ENCODE results near the gene LYRM4. TPM values are rescaled to one million over a fixed set of nuclear protein-coding genes. Genes with fewer than 3 reads are reported as not detected.
A peak's percentile ranks its signal among the peaks of the same experiment; 100 is the strongest.

LYRM4 gene
- total RNA-seq, 1 experiment from 2014 or later = 37.0 TPM

DNA sequence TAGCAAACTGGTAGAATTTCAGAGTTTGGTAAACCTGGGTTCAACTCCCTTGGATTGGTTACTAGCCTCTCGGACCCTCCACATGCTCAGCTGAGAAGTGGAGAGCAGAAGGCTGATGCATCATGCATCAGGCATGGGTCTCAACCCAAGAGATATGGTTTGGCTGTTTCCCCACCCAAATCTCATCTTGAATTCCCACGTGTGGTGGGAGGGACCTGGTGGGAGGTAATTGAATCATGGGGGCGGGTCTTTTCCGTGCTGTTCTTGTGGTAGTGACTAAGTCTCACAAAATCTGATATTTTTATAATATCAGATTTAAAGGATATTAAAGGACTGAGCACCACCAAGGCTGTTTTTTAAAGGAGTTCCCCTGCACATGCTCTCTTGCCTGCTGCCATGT lies 100.5 kb downstream of the LYRM4 start:
- Histone ChIP-seq H3K4me3 (no peak overlapping the region), H3K9me3 (ENCODE audit: insufficient read depth, low read depth) (no peaks in the 10 kb centered on the region), H3K4me2 (peak overlapping the region; percentile 61; the same call in 1 of the 2 replicates), H3F3A (ENCODE audit: insufficient read depth, low read depth) (peaks cover 10% of the 10 kb centered on the region), H3K27me3 (ENCODE audit: insufficient read depth, low read depth) (no peaks in the 10 kb centered on the region), H3K4me1 (replicated peaks; ENCODE audit: insufficient read depth) (peaks cover 20% of the 10 kb centered on the region), H3K27ac (no peak overlapping the region), H4K20me1 (ENCODE audit: insufficient read depth) (no peaks in the 10 kb centered on the region), H3K9me2 (ENCODE audit: insufficient read depth) (no peaks in the 10 kb centered on the region), H2AFZ (no peak overlapping the region), H3K36me3 (ENCODE audit: low read depth) (no peaks in the 10 kb centered on the region), H3K79me2 (ENCODE audit: low read depth) (no peaks in the 10 kb centered on the region)
- intact Hi-C loops (cut with micrococcal nuclease; ENCODE audit: unreplicated experiment) = no loop called here
- TF ChIP-seq EZH2 (IDR thresholded peaks at IDR 0.05; ENCODE audit: low read depth) = no peak
- TF ChIP-seq, protein P1, sequence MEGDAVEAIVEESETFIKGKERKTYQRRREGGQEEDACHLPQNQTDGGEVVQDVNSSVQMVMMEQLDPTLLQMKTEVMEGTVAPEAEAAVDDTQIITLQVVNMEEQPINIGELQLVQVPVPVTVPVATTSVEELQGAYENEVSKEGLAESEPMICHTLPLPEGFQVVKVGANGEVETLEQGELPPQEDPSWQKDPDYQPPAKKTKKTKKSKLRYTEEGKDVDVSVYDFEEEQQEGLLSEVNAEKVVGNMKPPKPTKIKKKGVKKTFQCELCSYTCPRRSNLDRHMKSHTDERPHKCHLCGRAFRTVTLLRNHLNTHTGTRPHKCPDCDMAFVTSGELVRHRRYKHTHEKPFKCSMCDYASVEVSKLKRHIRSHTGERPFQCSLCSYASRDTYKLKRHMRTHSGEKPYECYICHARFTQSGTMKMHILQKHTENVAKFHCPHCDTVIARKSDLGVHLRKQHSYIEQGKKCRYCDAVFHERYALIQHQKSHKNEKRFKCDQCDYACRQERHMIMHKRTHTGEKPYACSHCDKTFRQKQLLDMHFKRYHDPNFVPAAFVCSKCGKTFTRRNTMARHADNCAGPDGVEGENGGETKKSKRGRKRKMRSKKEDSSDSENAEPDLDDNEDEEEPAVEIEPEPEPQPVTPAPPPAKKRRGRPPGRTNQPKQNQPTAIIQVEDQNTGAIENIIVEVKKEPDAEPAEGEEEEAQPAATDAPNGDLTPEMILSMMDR (conservative IDR thresholded peaks at IDR 0.05) = no peak
- no TSS peak for BruUV-seq (replicated peaks)
- ChIA-PET CTCF (no interaction called here), POLR2A (ENCODE audit: unreplicated experiment) (interaction anchor here (0.6 kb wide), 1 partner anchor 1833 kb away, joined by 9 read pairs; no protein-coding TSS in a partner anchor)
- no peak for DNase-seq

DNA sequence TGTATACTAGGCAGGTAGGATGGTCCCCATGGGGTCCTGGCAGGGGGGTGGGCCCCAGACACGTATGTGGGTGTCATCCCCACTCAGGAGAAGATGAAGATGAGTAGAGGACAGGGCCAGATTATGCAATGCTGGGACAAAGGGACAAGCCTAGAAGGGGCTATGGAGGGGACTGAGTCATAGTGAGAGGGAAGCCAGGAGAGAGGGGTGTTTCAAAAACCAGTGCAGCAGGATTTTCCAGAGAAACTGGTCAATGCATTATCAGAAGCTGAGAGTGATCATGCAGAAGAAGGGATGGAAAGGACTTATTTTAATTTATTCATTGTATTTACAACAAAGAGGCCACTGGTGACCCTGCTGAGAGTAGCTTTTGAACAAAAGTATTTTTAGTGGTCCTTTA lies 101.6 kb downstream of the LYRM4 start:
- Histone ChIP-seq H3K27ac (0 out of 2 replicates have a peak overlapping the region, but pooled peaks have one; percentile 23), H3K9me2 (ENCODE audit: insufficient read depth) (no peaks in the 10 kb centered on the region), H4K20me1 (ENCODE audit: insufficient read depth) (no peaks in the 10 kb centered on the region), H3K4me3 (no peak overlapping the region), H3K9me3 (ENCODE audit: insufficient read depth, low read depth) (no peaks in the 10 kb centered on the region), H3F3A (ENCODE audit: insufficient read depth, low read depth) (peaks cover 10% of the 10 kb centered on the region), H3K4me2 (peak overlapping the region; percentile 61), H3K27me3 (ENCODE audit: insufficient read depth, low read depth) (no peaks in the 10 kb centered on the region), H3K36me3 (ENCODE audit: low read depth) (no peaks in the 10 kb centered on the region), H2AFZ (no peak overlapping the region), H3K4me1 (replicated peaks; ENCODE audit: insufficient read depth) (peaks cover 20% of the 10 kb centered on the region), H3K79me2 (ENCODE audit: low read depth) (no peaks in the 10 kb centered on the region)
- no TSS peak for BruUV-seq (replicated peaks)
- peak; percentile 63 to 76 for DNase-seq
- ChIA-PET CTCF (interaction anchor here (0.6 kb wide), 1 partner anchor 255 kb away, joined by 10 read pairs; no protein-coding TSS in a partner anchor), POLR2A (ENCODE audit: unreplicated experiment) (no interaction called here)
- TF ChIP-seq, protein P1 (conservative IDR thresholded peaks at IDR 0.05) = no peak
- TF ChIP-seq EZH2 (IDR thresholded peaks at IDR 0.05; ENCODE audit: low read depth) = no peak
- intact Hi-C loops (cut with micrococcal nuclease; ENCODE audit: unreplicated experiment) = loop anchor here (5.0 kb wide), 1 partner anchor 103 kb away; the partner anchor contains the start of genes FARS2 and LYRM4

DNA sequence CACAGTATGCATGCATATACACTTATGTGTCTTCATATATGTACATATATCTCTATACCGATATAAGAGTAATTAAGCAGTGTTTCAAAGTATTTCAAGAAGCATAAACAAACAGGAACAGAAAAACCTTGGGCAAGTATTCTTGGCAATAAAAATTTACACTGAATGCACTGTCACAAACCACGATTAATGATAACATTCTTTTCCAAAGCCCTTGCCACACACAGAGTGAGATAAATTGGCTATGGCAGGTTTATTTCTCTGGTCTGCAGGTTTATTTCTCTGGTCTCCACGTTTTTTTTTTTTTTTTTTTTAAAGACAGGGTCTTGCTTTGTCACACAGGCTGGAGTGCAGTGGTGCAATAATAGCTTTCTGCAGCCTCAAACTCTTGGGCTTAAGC lies 102.6 kb downstream of the LYRM4 start:
- H3K4me1 ChIP-seq (replicated peaks; ENCODE audit: insufficient read depth) = peaks cover 20% of the 10 kb centered on the region
- intact Hi-C loops (cut with micrococcal nuclease; ENCODE audit: unreplicated experiment) = loop anchor here (5.0 kb wide), 1 partner anchor 104 kb away; the partner anchor contains the start of genes FARS2 and LYRM4
- H3K9me3 ChIP-seq (ENCODE audit: insufficient read depth, low read depth) = no peaks in the 10 kb centered on the region
- H3K9me2 ChIP-seq (ENCODE audit: insufficient read depth) = no peaks in the 10 kb centered on the region
- H3K27me3 ChIP-seq (ENCODE audit: insufficient read depth, low read depth) = no peaks in the 10 kb centered on the region
- H3K79me2 ChIP-seq (ENCODE audit: low read depth) = no peaks in the 10 kb centered on the region
- no peaks in the 10 kb centered on the region for H4K20me1 ChIP-seq (ENCODE audit: insufficient read depth)
- no peak overlapping the region for H2AFZ ChIP-seq
- H3F3A ChIP-seq (ENCODE audit: insufficient read depth, low read depth) = peaks cover 10% of the 10 kb centered on the region
- ChIA-PET POLR2A (ENCODE audit: unreplicated experiment) (no interaction called here), CTCF (interaction anchor here (0.6 kb wide), 1 partner anchor 1364 kb away, joined by 7 read pairs; no protein-coding TSS in a partner anchor)
- H3K4me3 ChIP-seq = no peak overlapping the region
- TF ChIP-seq EZH2 (IDR thresholded peaks at IDR 0.05; ENCODE audit: low read depth) = no peak
- TF ChIP-seq, protein P1 (conservative IDR thresholded peaks at IDR 0.05) = no peak
- no peak overlapping the region for H3K4me2 ChIP-seq
- no peak overlapping the region for H3K27ac ChIP-seq
- BruUV-seq (replicated peaks) = no TSS peak
- DNase-seq = no peak
- H3K36me3 ChIP-seq (ENCODE audit: low read depth) = no peaks in the 10 kb centered on the region
